ENCODE results near the gene CELF2. TPM values are rescaled to one million over a fixed set of nuclear protein-coding genes. Genes with fewer than 3 reads are reported as not detected.

The CELF2 gene
- polyA plus RNA-seq, 1 donor from 2014 or later = 55.5 TPM

DNA sequence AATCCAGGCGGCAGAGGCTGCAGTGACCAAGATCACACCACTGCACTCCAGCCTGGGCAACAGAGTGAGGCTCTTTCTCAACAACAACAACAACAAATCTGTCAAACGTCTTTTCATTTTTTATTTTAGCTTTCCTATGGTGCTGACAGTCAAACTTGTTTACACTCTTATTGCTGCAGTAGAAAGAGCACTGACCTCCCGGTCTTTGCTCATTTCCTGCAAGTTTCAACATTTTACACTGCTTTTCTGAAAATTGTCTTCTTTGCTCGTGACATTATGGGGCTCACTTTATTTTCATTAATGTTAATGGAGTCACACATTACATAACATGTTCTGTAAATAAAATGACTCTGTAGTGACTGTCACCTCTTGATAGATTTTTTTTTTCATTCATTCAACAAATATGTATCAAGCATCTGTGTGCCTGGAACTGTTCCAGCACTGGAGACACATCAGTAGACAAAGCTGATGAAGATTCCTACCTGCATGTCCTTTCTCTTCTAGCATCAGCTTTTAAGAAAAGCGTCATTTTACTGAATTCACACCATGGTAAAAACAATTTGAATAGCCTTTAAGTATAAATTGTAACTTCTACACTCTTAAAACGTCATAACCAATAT is 277.3 kb downstream of the CELF2 start:
- Histone ChIP-seq H3K4me3 (ENCODE audit: low read length) (no peak overlapping the region), H3K9me3 (ENCODE audit: low read length) (no peaks in the 10 kb centered on the region), H3K27ac (ENCODE audit: low read length) (no peak overlapping the region), H3K27me3 (ENCODE audit: insufficient read depth, low read depth, low read length) (no peaks in the 10 kb centered on the region), H3K4me2 (ENCODE audit: low read length) (no peak overlapping the region), H3F3A (ENCODE audit: insufficient read depth, low read length, poor library complexity, severe bottlenecking) (no peaks in the 10 kb centered on the region), H3K9me2 (ENCODE audit: insufficient read depth, low read length) (no peaks in the 10 kb centered on the region), H3K9ac (ENCODE audit: low read length) (no peak overlapping the region), H4K20me1 (ENCODE audit: insufficient read depth) (no peaks in the 10 kb centered on the region), H3K79me2 (replicated peaks; ENCODE audit: insufficient read depth, low read length) (no peaks in the 10 kb centered on the region), H3K36me3 (ENCODE audit: insufficient read depth, low read length) (peaks cover 5% of the 10 kb centered on the region), H2AFZ (ENCODE audit: low read depth, low read length) (no peak overlapping the region)
- TF ChIP-seq POLR2AphosphoS5 (IDR thresholded peaks at IDR 0.05) (no peak), CTCF (IDR thresholded peaks at IDR 0.05; ENCODE audit: poor library complexity, severe bottlenecking) (no peak), EZH2 (IDR thresholded peaks at IDR 0.05; ENCODE audit: borderline replicate concordance, insufficient read depth, low read length, poor library complexity, severe bottlenecking) (no peak), SMC3 (conservative IDR thresholded peaks at IDR 0.05; ENCODE audit: poor library complexity) (no peak), EP300 (conservative IDR thresholded peaks at IDR 0.05; ENCODE audit: poor library complexity, severe bottlenecking) (no peak), MXI1 (conservative IDR thresholded peaks at IDR 0.05; ENCODE audit: poor library complexity, severe bottlenecking) (no peak), RAD21 (conservative IDR thresholded peaks at IDR 0.05) (no peak), TAF1 (IDR thresholded peaks at IDR 0.05; ENCODE audit: low read depth) (no peak)
- TF ChIP-seq, protein P1, sequence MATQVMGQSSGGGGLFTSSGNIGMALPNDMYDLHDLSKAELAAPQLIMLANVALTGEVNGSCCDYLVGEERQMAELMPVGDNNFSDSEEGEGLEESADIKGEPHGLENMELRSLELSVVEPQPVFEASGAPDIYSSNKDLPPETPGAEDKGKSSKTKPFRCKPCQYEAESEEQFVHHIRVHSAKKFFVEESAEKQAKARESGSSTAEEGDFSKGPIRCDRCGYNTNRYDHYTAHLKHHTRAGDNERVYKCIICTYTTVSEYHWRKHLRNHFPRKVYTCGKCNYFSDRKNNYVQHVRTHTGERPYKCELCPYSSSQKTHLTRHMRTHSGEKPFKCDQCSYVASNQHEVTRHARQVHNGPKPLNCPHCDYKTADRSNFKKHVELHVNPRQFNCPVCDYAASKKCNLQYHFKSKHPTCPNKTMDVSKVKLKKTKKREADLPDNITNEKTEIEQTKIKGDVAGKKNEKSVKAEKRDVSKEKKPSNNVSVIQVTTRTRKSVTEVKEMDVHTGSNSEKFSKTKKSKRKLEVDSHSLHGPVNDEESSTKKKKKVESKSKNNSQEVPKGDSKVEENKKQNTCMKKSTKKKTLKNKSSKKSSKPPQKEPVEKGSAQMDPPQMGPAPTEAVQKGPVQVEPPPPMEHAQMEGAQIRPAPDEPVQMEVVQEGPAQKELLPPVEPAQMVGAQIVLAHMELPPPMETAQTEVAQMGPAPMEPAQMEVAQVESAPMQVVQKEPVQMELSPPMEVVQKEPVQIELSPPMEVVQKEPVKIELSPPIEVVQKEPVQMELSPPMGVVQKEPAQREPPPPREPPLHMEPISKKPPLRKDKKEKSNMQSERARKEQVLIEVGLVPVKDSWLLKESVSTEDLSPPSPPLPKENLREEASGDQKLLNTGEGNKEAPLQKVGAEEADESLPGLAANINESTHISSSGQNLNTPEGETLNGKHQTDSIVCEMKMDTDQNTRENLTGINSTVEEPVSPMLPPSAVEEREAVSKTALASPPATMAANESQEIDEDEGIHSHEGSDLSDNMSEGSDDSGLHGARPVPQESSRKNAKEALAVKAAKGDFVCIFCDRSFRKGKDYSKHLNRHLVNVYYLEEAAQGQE (IDR thresholded peaks at IDR 0.05; ENCODE audit: borderline replicate concordance) = no peak

GRCh38 chr10:11295492-11295891 is 277.8 kb downstream of the CELF2 start:
- Histone ChIP-seq H3F3A (ENCODE audit: insufficient read depth, low read length, poor library complexity, severe bottlenecking) (no peaks in the 10 kb centered on the region), H3K4me2 (ENCODE audit: low read length) (no peak overlapping the region), H3K27me3 (ENCODE audit: insufficient read depth, low read depth, low read length) (no peaks in the 10 kb centered on the region), H3K9me2 (ENCODE audit: insufficient read depth, low read length) (no peaks in the 10 kb centered on the region), H3K9me3 (ENCODE audit: low read length) (no peaks in the 10 kb centered on the region), H3K9ac (ENCODE audit: low read length) (no peak overlapping the region), H4K20me1 (ENCODE audit: insufficient read depth) (no peaks in the 10 kb centered on the region), H3K4me3 (ENCODE audit: low read length) (no peak overlapping the region), H3K79me2 (replicated peaks; ENCODE audit: insufficient read depth, low read length) (no peaks in the 10 kb centered on the region), H3K27ac (ENCODE audit: low read length) (no peak overlapping the region), H3K36me3 (ENCODE audit: insufficient read depth, low read length) (peaks cover 5% of the 10 kb centered on the region), H2AFZ (ENCODE audit: low read depth, low read length) (no peak overlapping the region)
- TF ChIP-seq MXI1 (conservative IDR thresholded peaks at IDR 0.05; ENCODE audit: poor library complexity, severe bottlenecking) = no peak
- no peak for TF ChIP-seq SMC3 (conservative IDR thresholded peaks at IDR 0.05; ENCODE audit: poor library complexity)
- no peak for TF ChIP-seq EZH2 (IDR thresholded peaks at IDR 0.05; ENCODE audit: borderline replicate concordance, insufficient read depth, low read length, poor library complexity, severe bottlenecking)
- no peak for TF ChIP-seq RAD21 (conservative IDR thresholded peaks at IDR 0.05)
- no peak for TF ChIP-seq POLR2AphosphoS5 (IDR thresholded peaks at IDR 0.05)
- TF ChIP-seq EP300 (conservative IDR thresholded peaks at IDR 0.05; ENCODE audit: poor library complexity, severe bottlenecking) = no peak
- TF ChIP-seq, protein P1 (IDR thresholded peaks at IDR 0.05; ENCODE audit: borderline replicate concordance) = no peak
- TF ChIP-seq CTCF (IDR thresholded peaks at IDR 0.05; ENCODE audit: poor library complexity, severe bottlenecking) = no peak
- TF ChIP-seq TAF1 (IDR thresholded peaks at IDR 0.05; ENCODE audit: low read depth) = no peak
